Peyer's patch (tissue), 4 donors: ENCODE measurements around the gene C6orf58. TPM values are rescaled to one million over a fixed set of nuclear protein-coding genes. Genes with fewer than 3 reads are reported as not detected.

Experiments
- DNase-seq, 3 donors: peaks; one replicate each; pipeline ENCODE4 v3.0.0-alpha.2; 2017 to 2019
- H3K27ac ChIP-seq, 4 donors: fragments of 200-600 bp; sonication (generic); one replicate each; pipeline ENCODE4 v1.5.1; 2016 to 2019
- H3K27me3 ChIP-seq, 2 donors: fragments of 200-600 bp; sonication (generic); one replicate each; pipeline ENCODE4 v1.5.1; 2019
- H3K36me3 ChIP-seq, 3 donors: fragments of 200-600 bp; sonication (generic); one replicate each; pipeline ENCODE4 v1.5.1; 2016 to 2019
- H3K4me1 ChIP-seq, 4 donors: fragments of 200-600 bp; sonication (generic); one replicate each; pipeline ENCODE4 v1.5.1; 2016 to 2019
- H3K4me3 ChIP-seq, 4 donors: fragments of 200-600 bp; sonication (generic); 1 replicate in 3 of 4; 2 replicates in 1 of 4; pipeline ENCODE4 v1.5.1; 2016 to 2019; ENCODE audit warnings: mild to moderate bottlenecking in 1 of 4
- H3K9me3 ChIP-seq, 4 donors: fragments of 200-600 bp; sonication (generic); one replicate each; pipeline ENCODE4 v1.5.1; 2016 to 2019; ENCODE audit warnings: mild to moderate bottlenecking in 1 of 4
- CTCF ChIP-seq, 6 experiments: fragments of 450-650 bp in 4 of 6; fragments of 200-600 bp in 2 of 6; sonication (generic) in 1 of 6; IDR thresholded peaks; one replicate each; pipeline ENCODE4 v1.5.1; 2017 to 2019; ENCODE audit warnings: antibody characterized with exemption in 6 of 6, mild to moderate bottlenecking in 3 of 6, moderate library complexity in 1 of 6
- POLR2A ChIP-seq, 2 donors: fragments of 450-650 bp; IDR thresholded peaks; one replicate each; pipeline ENCODE4 v1.5.1; 2017; ENCODE audit warnings: antibody characterized with exemption in 2 of 2, mild to moderate bottlenecking in 2 of 2, moderate library complexity in 2 of 2
- total RNA-seq, 4 donors: library from RNA; depleted of rRNA; stranded (reverse); fragments of >200 nt; gene quantifications; one replicate each; pipeline ENCODE4 v1.1.0, GENCODE V29; 2016

Gene C6orf58
- total RNA-seq, 4 donors from 2014 or later, result not detected

GRCh38 chr6:127630800-127631199, 53.8 kb downstream of the C6orf58 start:
- Histone ChIP-seq H3K9me3 (no peaks in the 10 kb centered on the region), H3K4me1 (no peaks in the 10 kb centered on the region), H3K4me3 (no peak overlapping the region), H3K27me3 (no peaks in the 10 kb centered on the region), H3K27ac (no peak overlapping the region), H3K36me3 (no peaks in the 10 kb centered on the region)
- DNase-seq, result no peak
- TF ChIP-seq POLR2A (IDR thresholded peaks at IDR 0.05), result no peak

GRCh38 chr6:127634178-127634577, 57.2 kb downstream of the C6orf58 start:
- no peaks in the 10 kb centered on the region for H3K4me1 ChIP-seq
- H3K36me3 ChIP-seq, result no peaks in the 10 kb centered on the region
- no peak overlapping the region for H3K27ac ChIP-seq
- no peaks in the 10 kb centered on the region for H3K27me3 ChIP-seq
- H3K9me3 ChIP-seq, result no peaks in the 10 kb centered on the region
- TF ChIP-seq POLR2A (IDR thresholded peaks at IDR 0.05) (no peak), CTCF (IDR thresholded peaks at IDR 0.05) (no peak)
- DNase-seq, result no peak
- no peak overlapping the region for H3K4me3 ChIP-seq

GRCh38 chr6:127635091-127635490, 58.1 kb downstream of the C6orf58 start:
- H3K9me3 ChIP-seq, result no peaks in the 10 kb centered on the region
- no peak for TF ChIP-seq POLR2A (IDR thresholded peaks at IDR 0.05)
- TF ChIP-seq CTCF (IDR thresholded peaks at IDR 0.05), result no peak
- no peak overlapping the region for H3K4me3 ChIP-seq
- H3K27me3 ChIP-seq, result no peaks in the 10 kb centered on the region
- H3K36me3 ChIP-seq, result no peaks in the 10 kb centered on the region
- no peak overlapping the region for H3K27ac ChIP-seq
- no peak for DNase-seq
- no peaks in the 10 kb centered on the region for H3K4me1 ChIP-seq

GRCh38 chr6:127637830-127638409, 60.9 kb downstream of the C6orf58 start:
- Histone ChIP-seq H3K36me3 (no peaks in the 10 kb centered on the region), H3K27me3 (no peaks in the 10 kb centered on the region), H3K9me3 (no peaks in the 10 kb centered on the region), H3K4me3 (no peak overlapping the region), H3K4me1 (no peaks in the 10 kb centered on the region), H3K27ac (no peak overlapping the region)
- TF ChIP-seq POLR2A (IDR thresholded peaks at IDR 0.05), result no peak
- no peak for DNase-seq

Other genes with a start within 250 kb of the C6orf58 start
- gene ECHDC1, start 233.6 kb upstream of the C6orf58 start, total RNA-seq, result 10 to 100 TPM; 48.9 to 71.8 (median 60.0) TPM
- gene KIAA0408, start 117.8 kb upstream of the C6orf58 start, total RNA-seq, result 1 to 10 TPM in 3 of 4 donors, under 1 TPM in 1; 0.53 to 5.0 (median 3.8) TPM